Keratinocyte (primary cell): Measurements from ENCODE around the gene DIPK1A.
"Not testable (repeated sequence)": the region's sequence is repeated elsewhere in the genome, so short reads cannot be mapped to it uniquely, and the experiment has no call there.

Experiments used
- CTCF ChIP-seq, 3 experiments: IDR thresholded peaks in 1 of 3; conservative IDR thresholded peaks in 1 of 3; optimal IDR thresholded peaks in 1 of 3; 2 replicates in 2 of 3; 3 replicates in 1 of 3; pipeline versions ENCODE3 to v1.5.1; 2011; ENCODE audit warnings: low read length in 3 of 3, mild to moderate bottlenecking in 3 of 3, moderate library complexity in 2 of 3, control low read depth in 1 of 3, inconsistent platforms in 1 of 3; ENCODE audit not compliant: insufficient read depth in 2 of 3; ENCODE audit errors: extremely low read depth in 1 of 3
- EZH2 ChIP-seq: IDR thresholded peaks from one replicate; pipeline ENCODE4 v1.6.1; 2012; ENCODE audit warnings: inconsistent platforms, mild to moderate bottlenecking, low read length, moderate library complexity

GRCh38 chr1:92974112-92974511 lies 12.8 kb upstream of the DIPK1A start:
- TF ChIP-seq CTCF (optimal IDR thresholded peaks at IDR 0.05 in 1 of 3, IDR thresholded peaks at IDR 0.05 in 1 of 3, conservative IDR thresholded peaks at IDR 0.05 in 1 of 3; ENCODE audit: extremely low read depth in 1 of 3, insufficient read depth in 2 of 3, low read length in 3 of 3); EZH2: not testable (repeated sequence)
